OCI-LY7 (cell line): Measurements from ENCODE around the gene TARS3. TPM values are rescaled to one million over a fixed set of nuclear protein-coding genes. Genes with fewer than 3 reads are reported as not detected.

Experiments
- BruUV-seq: library from RNA; stranded (reverse); fragments of 400-500 nt; replicated peaks from 2 replicates; lab custom pipeline; 2021; lab: Mats Ljungman, UMichigan
- CTCF ChIA-PET: fragments of 300-600 bp; sonication (Branson Sonifier 250); formaldehyde crosslinking; loops from one replicate; lab custom pipeline; 2022; ENCODE audit warnings: antibody characterized with exemption; ENCODE audit not compliant: unreplicated experiment; lab: Charles Lee
- POLR2A ChIA-PET: fragments of 300-600 bp; sonication (Branson Sonifier 250); formaldehyde crosslinking; loops from one replicate; lab custom pipeline; 2022; ENCODE audit warnings: antibody characterized with exemption; lab: Charles Lee
- DNase-seq: peaks from one replicate; pipeline ENCODE4 v3.0.0-alpha.2; 2015; ENCODE audit warnings: low spot score
- H2AFZ ChIP-seq: fragments of 200-600 bp; sonication (generic), shearing (Covaris generic); 2 replicates; pipeline ENCODE4 v1.6.1; 2014; ENCODE audit warnings: mild to moderate bottlenecking, antibody characterized with exemption, low read length, moderate library complexity
- H3K27ac ChIP-seq: fragments of 200-600 bp; sonication (generic); 2 replicates; pipeline ENCODE4 v1.5.1; 2014; ENCODE audit warnings: mixed run types, low read depth, mild to moderate bottlenecking, moderate library complexity, low read length, inconsistent platforms; ENCODE audit not compliant: poor library complexity, severe bottlenecking
- H3K36me3 ChIP-seq: fragments of 200-600 bp; sonication (generic); 2 replicates; pipeline ENCODE4 v1.6.1; 2014; ENCODE audit warnings: mild to moderate bottlenecking, antibody characterized with exemption, low read length, moderate library complexity, mixed read lengths; ENCODE audit not compliant: insufficient read depth
- H3K4me1 ChIP-seq: fragments of 200-600 bp; sonication (generic); 2 replicates; pipeline ENCODE4 v1.5.1; 2014; ENCODE audit warnings: mild to moderate bottlenecking, low read length; ENCODE audit not compliant: insufficient read depth, poor library complexity, severe bottlenecking
- H3K4me2 ChIP-seq: fragments of 200-600 bp; sonication (generic); 2 replicates; pipeline ENCODE4 v1.6.1; 2014; ENCODE audit warnings: mild to moderate bottlenecking, low read length
- H3K4me3 ChIP-seq: fragments of 200-600 bp; sonication (generic); 2 replicates; pipeline ENCODE4 v1.5.1; 2014; ENCODE audit warnings: mild to moderate bottlenecking, low read depth, low read length; ENCODE audit not compliant: poor library complexity, severe bottlenecking
- H3K79me2 ChIP-seq: fragments of 200-600 bp; sonication (generic); 2 replicates; pipeline ENCODE4 v1.6.1; 2016; ENCODE audit warnings: low read depth, mild to moderate bottlenecking, low read length, moderate library complexity, mixed read lengths; ENCODE audit not compliant: insufficient read depth
- H3K9me2 ChIP-seq: fragments of 200-600 bp; sonication (generic); 2 replicates; pipeline ENCODE4 v1.6.1; 2016; ENCODE audit warnings: mild to moderate bottlenecking, low read length, mixed read lengths; ENCODE audit not compliant: insufficient read depth
- H3K9me3 ChIP-seq: fragments of 200-600 bp; sonication (generic); 2 replicates; pipeline ENCODE4 v1.6.1; 2014; ENCODE audit warnings: mild to moderate bottlenecking, mixed run types, low read length, mixed read lengths
- H4K20me1 ChIP-seq: fragments of 200-600 bp; sonication (generic); 2 replicates; pipeline ENCODE4 v1.6.1; 2014; ENCODE audit warnings: mild to moderate bottlenecking, antibody characterized with exemption, low read length, moderate library complexity, mixed read lengths; ENCODE audit not compliant: insufficient read depth
- EZH2phosphoT487 ChIP-seq: fragments of 200-600 bp; sonication (generic); IDR thresholded peaks from 2 replicates; pipeline ENCODE4 v1.6.1; 2018; ENCODE audit warnings: low read depth, borderline replicate concordance, mild to moderate bottlenecking, mixed run types, antibody characterized with exemption, low read length, moderate library complexity, mixed read lengths
- intact Hi-C: fragments of 100-400 bp; cut with micrococcal nuclease; formaldehyde crosslinking; loops from one replicate; pipeline ENCODE4 v1.10.0; 2022; ENCODE audit not compliant: unreplicated experiment
- total RNA-seq, 2 experiments: library from RNA; depleted of rRNA in 1 of 2; stranded (reverse); fragments of >200 nt in 1 of 2; shearing (Covaris generic) in 1 of 2; gene quantifications; 2 replicates each; pipeline ENCODE4 v1.2.3, GENCODE V29; 2014 to 2022
- TF ChIP-seq, protein P1 (sequence below): fragments of 200-600 bp; sonication (generic); conservative IDR thresholded peaks from 2 replicates; pipeline ENCODE4 v1.5.1; 2014; ENCODE audit warnings: mild to moderate bottlenecking, antibody characterized with exemption, low read length, moderate library complexity, mixed read lengths

Gene TARS3
- total RNA-seq, 2 experiments from 2014 or later = 7.1 to 11.0 TPM

DNA sequence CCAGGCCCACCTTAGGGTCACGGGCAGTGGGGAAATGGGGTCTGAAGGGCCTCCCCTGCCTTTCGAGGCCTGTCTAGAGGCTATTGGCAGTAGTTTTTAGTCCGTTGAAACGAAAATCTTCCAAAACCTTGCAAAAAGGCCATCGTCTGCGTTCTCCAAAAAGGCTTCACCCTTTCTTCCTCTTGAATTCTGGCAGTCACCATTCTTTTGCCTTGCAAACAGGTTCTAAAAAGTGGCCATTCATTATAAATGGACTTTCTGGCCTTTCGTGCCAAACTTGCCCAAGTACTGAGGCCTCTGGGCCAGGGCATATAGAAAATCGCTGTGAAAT, 367 bp upstream of the TARS3 start:
- POLR2A ChIA-PET = no interaction called here
- TF ChIP-seq, protein P1, sequence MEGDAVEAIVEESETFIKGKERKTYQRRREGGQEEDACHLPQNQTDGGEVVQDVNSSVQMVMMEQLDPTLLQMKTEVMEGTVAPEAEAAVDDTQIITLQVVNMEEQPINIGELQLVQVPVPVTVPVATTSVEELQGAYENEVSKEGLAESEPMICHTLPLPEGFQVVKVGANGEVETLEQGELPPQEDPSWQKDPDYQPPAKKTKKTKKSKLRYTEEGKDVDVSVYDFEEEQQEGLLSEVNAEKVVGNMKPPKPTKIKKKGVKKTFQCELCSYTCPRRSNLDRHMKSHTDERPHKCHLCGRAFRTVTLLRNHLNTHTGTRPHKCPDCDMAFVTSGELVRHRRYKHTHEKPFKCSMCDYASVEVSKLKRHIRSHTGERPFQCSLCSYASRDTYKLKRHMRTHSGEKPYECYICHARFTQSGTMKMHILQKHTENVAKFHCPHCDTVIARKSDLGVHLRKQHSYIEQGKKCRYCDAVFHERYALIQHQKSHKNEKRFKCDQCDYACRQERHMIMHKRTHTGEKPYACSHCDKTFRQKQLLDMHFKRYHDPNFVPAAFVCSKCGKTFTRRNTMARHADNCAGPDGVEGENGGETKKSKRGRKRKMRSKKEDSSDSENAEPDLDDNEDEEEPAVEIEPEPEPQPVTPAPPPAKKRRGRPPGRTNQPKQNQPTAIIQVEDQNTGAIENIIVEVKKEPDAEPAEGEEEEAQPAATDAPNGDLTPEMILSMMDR = no peak
- no peak for TF ChIP-seq EZH2phosphoT487
- Histone ChIP-seq H3K4me2 (peak overlapping the region; percentile 28; the same call in 1 of the 2 replicates), H2AFZ (peak overlapping the region; percentile 7; the same call in 1 of the 2 replicates), H3K9me2 (no peaks in the 10 kb centered on the region), H3K9me3 (no peaks in the 10 kb centered on the region), H4K20me1 (no peaks in the 10 kb centered on the region), H3K4me3 (peak overlapping the region; percentile 27), H3K36me3 (peaks cover 26% of the 10 kb centered on the region), H3K79me2 (no peaks in the 10 kb centered on the region), H3K4me1 (peaks cover 16% of the 10 kb centered on the region), H3K27ac (no peak overlapping the region)
- intact Hi-C loops = loop anchor here (5.0 kb wide), 2 partner anchors 72 to 432 kb away; partner anchors contain the start of gene TM2D3
- DNase-seq = no peak
- CTCF ChIA-PET = no interaction called here
- no TSS peak for BruUV-seq

DNA sequence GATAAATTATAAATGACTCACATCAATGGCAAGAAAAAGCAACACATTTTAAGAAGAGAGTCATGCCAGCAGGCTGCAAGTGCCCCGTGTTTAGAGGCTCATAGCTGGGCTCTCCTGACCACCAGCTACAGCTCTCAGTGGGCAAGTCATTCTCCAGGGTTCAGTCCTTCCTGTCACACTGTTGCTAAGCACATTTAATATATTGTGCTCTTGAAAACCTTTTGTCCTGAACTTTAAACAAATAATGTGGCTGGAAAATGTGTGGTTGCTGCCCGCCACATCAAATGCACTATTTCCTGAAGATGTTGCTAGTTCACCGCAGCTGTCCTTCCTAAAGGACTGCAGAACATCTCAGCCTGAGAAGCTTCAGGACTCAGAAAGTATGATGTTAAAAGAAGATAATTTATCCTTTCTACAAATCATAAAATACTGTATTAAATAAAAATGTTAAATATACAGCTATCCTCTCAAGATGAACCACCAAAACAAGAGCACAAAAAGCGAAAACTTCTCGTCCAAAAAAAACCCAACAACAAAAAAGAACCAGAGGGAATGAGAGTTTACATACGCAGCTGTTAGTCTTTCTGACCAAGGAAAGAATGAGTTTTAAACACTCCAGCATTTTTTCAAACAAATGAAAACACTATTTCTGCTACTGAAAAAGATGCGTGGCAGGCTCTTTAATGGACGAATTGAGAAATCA, 951 bp downstream of the TARS3 start:
- Histone ChIP-seq H3K4me2 (peak overlapping the region; percentile 85), H4K20me1 (no peaks in the 10 kb centered on the region), H3K9me3 (no peaks in the 10 kb centered on the region), H2AFZ (peak overlapping the region; percentile 72), H3K27ac (peak overlapping the region; percentile 60), H3K4me1 (peaks cover 16% of the 10 kb centered on the region), H3K4me3 (peak overlapping the region; percentile 72), H3K36me3 (peaks cover 32% of the 10 kb centered on the region), H3K79me2 (no peaks in the 10 kb centered on the region), H3K9me2 (no peaks in the 10 kb centered on the region)
- POLR2A ChIA-PET = interaction anchor here (1.0 to 1.8 kb wide), 5 partner anchors 10 to 90 kb away, joined by 3 to 7 read pairs (median 4); no protein-coding TSS in a partner anchor
- intact Hi-C loops = loop anchor here (5.0 kb wide), 2 partner anchors 71 to 431 kb away; partner anchors contain the start of gene TM2D3
- CTCF ChIA-PET = interaction anchor here (0.9 kb wide), 1 partner anchor 68 kb away, joined by 3 read pairs; no protein-coding TSS in a partner anchor
- no TSS peak for BruUV-seq
- DNase-seq = peak; percentile 78
- TF ChIP-seq, protein P1 = no peak
- TF ChIP-seq EZH2phosphoT487 = no peak

DNA sequence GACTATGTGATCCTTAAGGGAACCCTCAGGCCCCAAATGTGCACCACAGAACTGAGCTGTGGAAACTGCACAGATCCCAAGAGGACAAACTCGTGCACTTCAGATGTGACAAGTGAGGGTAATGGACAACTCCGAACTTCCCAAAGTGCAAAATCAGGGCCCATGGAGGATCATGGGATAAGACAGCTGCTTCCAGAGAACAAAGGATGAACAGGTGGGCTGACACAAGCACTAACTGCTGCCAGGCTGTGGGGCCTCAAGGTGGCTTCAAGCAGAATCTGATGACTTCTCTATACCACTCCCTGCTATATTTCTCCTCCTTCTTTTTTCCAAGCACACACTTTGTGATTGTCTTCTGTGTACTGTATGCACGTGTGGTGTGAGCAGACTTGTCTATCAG, 5.4 kb downstream of the TARS3 start:
- no peaks in the 10 kb centered on the region for H3K79me2 ChIP-seq
- no peaks in the 10 kb centered on the region for H3K9me2 ChIP-seq
- H3K27ac ChIP-seq = no peak overlapping the region
- CTCF ChIA-PET = no interaction called here
- BruUV-seq = no TSS peak
- TF ChIP-seq, protein P1 = no peak
- no peak overlapping the region for H2AFZ ChIP-seq
- H3K36me3 ChIP-seq = peaks cover 32% of the 10 kb centered on the region
- intact Hi-C loops = no loop called here
- H4K20me1 ChIP-seq = no peaks in the 10 kb centered on the region
- H3K9me3 ChIP-seq = no peaks in the 10 kb centered on the region
- H3K4me1 ChIP-seq = peaks cover 11% of the 10 kb centered on the region
- no peak overlapping the region for H3K4me3 ChIP-seq
- no peak overlapping the region for H3K4me2 ChIP-seq
- DNase-seq = no peak
- POLR2A ChIA-PET = interaction anchor here (0.8 kb wide), 2 partner anchors 13 to 27 kb away, joined by 3 to 4 read pairs; no protein-coding TSS in a partner anchor
